ENCODE measurements around the gene JMJD6. TPM values are rescaled to one million over a fixed set of nuclear protein-coding genes. Genes with fewer than 3 reads are reported as not detected.

The JMJD6 gene
- total RNA-seq, 4 donors from 2014 or later, result 21.5 to 42.6 (median 38.8) TPM

DNA sequence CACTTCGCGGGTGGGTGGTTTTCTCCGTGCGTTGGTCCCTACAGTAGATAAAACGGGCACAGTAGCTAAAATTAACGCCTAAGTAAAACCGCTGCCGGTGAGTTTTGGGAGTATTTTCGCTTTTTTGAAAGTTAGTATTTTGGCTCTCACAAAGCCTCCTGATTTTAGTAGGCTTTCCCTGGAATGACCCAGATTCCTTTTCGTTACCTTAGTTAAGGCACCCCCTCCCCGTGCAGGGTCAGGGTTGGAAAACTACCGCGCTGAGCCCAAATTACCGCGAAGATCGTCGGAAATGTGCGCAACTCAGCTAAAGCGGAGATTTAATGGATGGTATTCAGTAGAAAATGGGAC is 54.5 kb downstream of the JMJD6 start:
- TF ChIP-seq CTCF (IDR thresholded peaks at IDR 0.05) (peak in 2 of 6 experiments; percentile 27 to 31), POLR2A (IDR thresholded peaks at IDR 0.05) (peak; percentile 59 to 76)
- no peaks in the 10 kb centered on the region for H3K27me3 ChIP-seq
- H3K4me3 ChIP-seq, result peak overlapping the region; percentile 47 to 75 (median 59)
- no peaks in the 10 kb centered on the region for H3K9me3 ChIP-seq
- DNase-seq, result no peak
- H3K4me1 ChIP-seq, result peaks cover 0 to 4% (median 2%) of the 10 kb centered on the region in 4 donors
- no peaks in the 10 kb centered on the region for H3K36me3 ChIP-seq
- peak overlapping the region; percentile 72 to 93 (median 87) for H3K27ac ChIP-seq

- DNase-seq, result peak; percentile 99 to 100 (median 100)
- Histone ChIP-seq H3K27ac (peak overlapping the region; percentile 76 to 93 (median 87)), H3K36me3 (no peaks in the 10 kb centered on the region), H3K4me3 (peak overlapping the region; percentile 47 to 75 (median 59)), H3K4me1 (peaks cover 0 to 4% (median 2%) of the 10 kb centered on the region in 4 donors), H3K27me3 (no peaks in the 10 kb centered on the region), H3K9me3 (no peaks in the 10 kb centered on the region)
- TF ChIP-seq POLR2A (IDR thresholded peaks at IDR 0.05), result peak in 1 of 2 donors; percentile 6
- TF ChIP-seq CTCF (IDR thresholded peaks at IDR 0.05), result no peak
Observed at GRCh38 chr17:76671123-76671911, 55.1 kb downstream of the JMJD6 start.

DNA sequence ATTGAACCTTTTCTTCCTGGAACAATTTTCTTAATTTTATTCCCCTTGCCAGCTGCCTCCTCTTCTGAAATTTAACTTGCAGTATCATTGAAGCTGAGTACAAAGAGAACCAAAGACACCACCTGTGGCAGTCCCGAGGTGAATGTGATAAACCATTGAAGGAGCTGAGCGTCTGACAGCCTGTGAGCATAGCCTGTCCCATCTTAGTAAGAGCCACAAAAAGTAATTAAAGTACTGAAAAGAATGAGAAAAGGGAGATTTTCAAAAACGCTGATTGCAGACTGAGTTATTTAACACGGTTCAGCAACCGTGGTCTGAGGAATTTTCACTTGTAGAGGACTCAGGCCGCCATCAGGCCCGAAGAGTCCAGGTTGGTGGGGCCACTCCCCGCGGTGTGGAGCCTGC is 55.7 kb downstream of the JMJD6 start:
- Histone ChIP-seq H3K36me3 (no peaks in the 10 kb centered on the region), H3K4me3 (peak overlapping the region in 2 of 4 donors; percentile 48 to 75), H3K27me3 (no peaks in the 10 kb centered on the region), H3K4me1 (peaks cover 0 to 4% (median 2%) of the 10 kb centered on the region in 4 donors), H3K27ac (peak overlapping the region; percentile 76 to 93 (median 87)), H3K9me3 (no peaks in the 10 kb centered on the region)
- no peak for DNase-seq
- TF ChIP-seq CTCF (IDR thresholded peaks at IDR 0.05), result peak in 2 of 6 experiments; percentile 8 to 11
- no peak for TF ChIP-seq POLR2A (IDR thresholded peaks at IDR 0.05)

DNA sequence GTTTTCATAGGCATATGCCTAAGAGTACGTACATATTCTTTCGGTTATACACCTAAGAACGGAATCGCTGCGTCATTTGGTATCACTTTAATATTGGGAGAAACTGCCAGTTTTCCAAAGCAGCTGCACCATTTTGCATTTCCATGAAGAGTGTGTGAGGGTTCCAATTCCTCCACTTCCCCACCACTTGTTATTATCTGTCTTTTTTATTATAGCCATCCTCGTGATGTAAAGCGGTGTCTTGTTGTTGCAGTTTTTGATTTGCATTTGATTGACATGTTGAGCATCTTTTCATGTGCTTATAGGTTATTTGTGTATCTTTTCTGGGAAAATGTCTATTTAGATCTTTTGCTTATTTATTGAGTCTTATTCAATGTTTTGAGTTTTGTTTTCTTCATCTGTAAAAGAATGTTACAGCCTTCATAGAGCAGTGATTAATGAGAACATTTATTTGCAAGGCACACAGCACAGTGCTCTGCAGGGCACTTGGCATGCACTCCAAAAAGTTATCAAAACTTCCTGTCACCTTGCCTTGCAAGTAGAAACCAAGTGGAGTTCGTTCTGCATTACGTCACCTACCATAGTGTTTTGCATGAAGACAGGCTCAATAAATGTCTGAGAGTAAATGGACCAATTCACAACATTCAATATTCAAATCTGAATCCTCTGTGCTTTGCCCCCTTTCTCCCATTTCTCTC is 56.2 kb downstream of the JMJD6 start:
- Histone ChIP-seq H3K36me3 (no peaks in the 10 kb centered on the region), H3K4me1 (peaks cover 0 to 4% (median 2%) of the 10 kb centered on the region in 4 donors), H3K27ac (peak overlapping the region; percentile 76 to 93 (median 87)), H3K27me3 (no peaks in the 10 kb centered on the region), H3K9me3 (no peaks in the 10 kb centered on the region), H3K4me3 (no peak overlapping the region)
- no peak for TF ChIP-seq CTCF (IDR thresholded peaks at IDR 0.05)
- no peak for TF ChIP-seq POLR2A (IDR thresholded peaks at IDR 0.05)
- peak in 1 of 3 donors; percentile 36 for DNase-seq

Small RNA genes lying within 50 kb of the gene (small RNA-seq; reads per million reads assigned to genes)
- gene AC005837.3 (0 reads per million in 2 donors), gene RF02271 (0 reads per million in 2 donors), gene RNU6-97P (0 reads per million in 2 donors), gene RNY4P36 (0 reads per million in 2 donors)

Other genes starting within 250 kb of the JMJD6 start
- gene RHBDF2, start 225.2 kb downstream of the JMJD6 start, total RNA-seq, result 100 to 1,000 TPM in 1 of 4 donors, 10 to 100 TPM in 2, 1 to 10 TPM in 1; 8.8 to 225 (median 33.0) TPM
- 10 to 100 TPM in 3 of 4 donors, 1 to 10 TPM in 1; 5.8 to 81.7 (median 11.1) TPM for gene CYGB, start 188.9 kb downstream of the JMJD6 start, total RNA-seq
- gene PRCD, start 186.6 kb downstream of the JMJD6 start, total RNA-seq, result 10 to 100 TPM in 1 of 4 donors, 1 to 10 TPM in 1, not detected in 2; 1.2 to 10.7 TPM
- gene ST6GALNAC2, start 140.7 kb downstream of the JMJD6 start, total RNA-seq, result 1 to 10 TPM in 1 of 4 donors, under 1 TPM in 1, not detected in 2; 0.94 to 2.5 TPM
- gene ST6GALNAC1, start 82.8 kb downstream of the JMJD6 start, total RNA-seq, result 100 to 1,000 TPM in 2 of 4 donors, 10 to 100 TPM in 2; 91.6 to 135 (median 102) TPM
- gene MXRA7, start 15.6 kb downstream of the JMJD6 start, total RNA-seq, result 10 to 100 TPM in 3 of 4 donors, 1 to 10 TPM in 1; 9.1 to 27.3 (median 23.4) TPM
- 10 to 100 TPM; 20.7 to 31.4 (median 27.0) TPM for gene METTL23, start 233 bp upstream of the JMJD6 start, total RNA-seq
- gene SRSF2, start 10.7 kb upstream of the JMJD6 start, total RNA-seq, result 100 to 1,000 TPM; 185 to 403 (median 242) TPM
- gene MFSD11, start 11.5 kb upstream of the JMJD6 start, total RNA-seq, result 10 to 100 TPM; 35.3 to 64.8 (median 47.0) TPM
- 1 to 10 TPM in 1 of 4 donors, under 1 TPM in 2, not detected in 1; 0.27 to 6.6 (median 0.47) TPM for gene MGAT5B, start 141.8 kb upstream of the JMJD6 start, total RNA-seq

All from Peyer's patch (tissue), 4 donors.